22Rv1 (cell line): ENCODE results near the gene PRSS57.

ENCODE experiments used
- CTCF ChIP-seq: fragments of 450-650 bp; IDR thresholded peaks from 2 replicates; pipeline ENCODE4 v1.5.1; 2017; ENCODE audit warnings: mild to moderate bottlenecking
- ZFX ChIP-seq: fragments of 450-650 bp; IDR thresholded peaks from 2 replicates; pipeline ENCODE4 v1.6.1; 2017; ENCODE audit warnings: antibody characterized with exemption, borderline replicate concordance

- no peak for TF ChIP-seq CTCF
- no peak for TF ChIP-seq ZFX
Observed at GRCh38 chr19:729965-730668, 34.9 kb upstream of the PRSS57 start.
